Measurements from ENCODE around the gene GIMAP7.

- no peak for TF ChIP-seq POLR2A (IDR thresholded peaks at IDR 0.05)
- TF ChIP-seq CTCF (IDR thresholded peaks at IDR 0.05), result no peak
- TF ChIP-seq POLR2AphosphoS5 (IDR thresholded peaks at IDR 0.05), result no peak
Observed at GRCh38 chr7:150516956-150517745, 2.5 kb downstream of the GIMAP7 start.

Data from breast epithelium (tissue), 3 donors.